GM18519 (cell line): ENCODE data around the gene KCNK4.
A peak's percentile ranks its signal among the peaks of the same experiment; 100 is the strongest.
"Not testable (repeated sequence)": the region's sequence is repeated elsewhere in the genome, so short reads cannot be mapped to it uniquely, and the experiment has no call there.

Experiments
- ATAC-seq: cut with Tn5 transposase; IDR thresholded peaks from one replicate; pipeline ENCODE4 v1.9.1; 2021; ENCODE audit warnings: mild to moderate bottlenecking, moderate library complexity; ENCODE audit not compliant: unreplicated experiment, low FRiP score

The KCNK4 gene

DNA sequence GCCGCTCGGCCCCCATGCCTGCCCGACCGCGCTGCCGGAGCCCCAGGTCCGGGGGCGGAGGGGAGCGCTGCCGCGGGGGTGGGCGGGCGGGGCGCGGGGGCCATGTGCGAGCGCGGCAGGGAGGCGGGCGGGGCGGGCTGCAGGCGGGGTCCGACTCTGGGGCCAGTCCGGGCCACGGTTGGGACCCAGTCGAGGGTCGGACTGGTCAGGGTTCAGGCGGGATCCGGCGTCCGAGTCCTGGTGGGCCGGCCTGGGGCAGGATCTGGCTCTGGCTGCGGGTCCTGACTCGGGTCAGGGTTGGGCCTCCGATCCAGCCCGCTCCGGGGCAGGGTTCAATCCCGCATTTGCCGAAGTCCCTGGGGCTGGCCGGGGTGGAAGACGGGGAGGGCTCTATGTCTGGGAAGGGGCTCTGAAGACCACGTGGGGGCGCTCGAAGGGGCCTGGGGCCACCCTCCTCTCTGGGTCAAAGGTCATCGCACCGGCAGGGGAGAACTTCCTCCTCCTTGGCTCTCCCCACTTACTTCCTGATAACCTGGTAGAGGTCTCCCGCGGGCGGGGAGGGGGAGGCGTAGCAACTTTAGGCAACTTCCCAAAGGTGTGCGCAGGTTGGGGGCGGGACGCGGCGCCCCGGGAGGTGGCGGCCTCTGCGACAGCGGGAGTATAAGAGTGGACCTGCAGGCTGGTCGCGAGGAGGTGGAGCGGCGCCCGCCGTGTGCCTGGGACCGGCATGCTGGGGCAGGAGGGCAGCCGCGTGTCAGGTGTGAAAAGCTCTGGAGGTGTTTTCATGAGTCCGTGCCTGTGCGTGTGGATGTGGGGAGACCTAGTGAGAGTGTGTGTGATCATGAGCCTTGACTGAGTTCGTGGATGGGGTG, 14.8 kb downstream of the KCNK4 start:
- ATAC-seq = no peak

DNA sequence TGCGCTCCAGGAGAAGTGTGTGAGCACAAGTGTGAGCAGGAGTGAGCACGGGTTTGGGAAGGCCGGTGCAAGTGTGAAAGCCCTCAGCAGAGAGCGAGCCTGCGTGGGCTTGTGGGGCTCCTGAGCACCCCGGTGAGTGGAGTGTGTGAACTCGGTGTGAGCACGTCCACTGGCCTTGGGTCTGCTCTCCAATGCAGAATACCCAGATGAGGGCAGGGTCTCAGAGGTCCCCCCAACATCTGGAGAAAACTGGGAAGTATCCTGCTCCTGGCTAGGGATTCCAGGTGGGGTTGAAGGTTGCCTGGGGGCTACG, 15.4 kb downstream of the KCNK4 start:
- ATAC-seq = no peak

GRCh38 chr11:64306876-64307622, 15.9 kb downstream of the KCNK4 start:
- ATAC-seq = no peak

GRCh38 chr11:64307795-64308194, 16.7 kb downstream of the KCNK4 start:
- not testable (repeated sequence) for ATAC-seq

DNA sequence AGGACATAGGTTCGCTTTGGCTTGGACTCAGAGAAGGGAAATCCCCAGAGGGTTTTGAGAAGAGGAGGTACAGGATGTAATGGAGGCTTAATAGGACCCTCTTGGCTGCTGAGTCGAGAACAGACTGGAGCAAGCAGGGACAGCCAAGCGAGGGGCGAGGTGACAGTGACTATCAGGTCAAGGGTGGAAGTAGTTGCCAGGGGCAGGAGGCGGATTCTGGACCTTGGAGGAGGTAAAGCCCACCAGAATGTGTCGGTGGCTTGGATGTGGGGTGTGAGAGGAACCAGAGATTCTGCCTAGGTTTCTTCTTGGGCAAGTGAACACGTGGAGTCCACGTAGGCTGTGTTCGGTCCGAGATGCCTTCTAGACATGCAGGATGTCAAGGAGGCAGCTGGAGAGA, 21.8 kb downstream of the KCNK4 start:
- ATAC-seq = no peak

DNA sequence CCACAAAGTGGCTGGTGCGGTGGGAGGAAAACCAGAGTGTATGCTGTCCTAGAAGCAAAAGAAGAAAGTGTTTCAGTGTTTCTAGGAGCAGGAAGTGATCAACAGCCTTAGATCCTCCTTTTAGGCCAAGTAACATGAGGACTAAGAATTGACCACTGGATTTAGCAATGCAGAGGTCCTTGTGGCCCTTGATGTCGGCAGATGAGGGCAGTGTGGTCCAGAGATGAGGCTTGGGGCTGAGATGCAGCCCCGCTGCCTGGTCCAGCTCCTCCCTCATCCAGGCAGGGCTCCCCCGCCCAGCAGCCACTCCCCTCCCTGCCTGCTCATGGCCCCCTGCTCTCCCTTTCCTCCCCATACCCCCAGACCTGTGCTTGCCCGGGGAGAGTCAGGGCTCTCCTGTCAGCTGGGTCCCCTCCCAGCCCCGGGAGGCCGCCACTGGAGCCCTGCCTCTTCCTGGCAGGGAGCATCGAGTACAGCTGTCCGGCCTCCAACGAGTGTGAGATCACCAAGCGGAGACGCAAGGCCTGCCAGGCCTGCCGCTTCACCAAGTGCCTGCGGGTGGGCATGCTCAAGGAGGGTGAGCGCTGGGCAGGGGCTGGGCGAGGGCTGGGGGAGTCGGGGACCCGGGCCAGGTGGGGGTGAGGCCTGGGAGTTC, 22.5 kb downstream of the KCNK4 start:
- no peak for ATAC-seq

- no peak for ATAC-seq
These were observed 23.2 kb downstream of the KCNK4 start for GRCh38 chr11:64314146-64314804.

- no peak for ATAC-seq
These were observed 23.9 kb downstream of the KCNK4 start for GRCh38 chr11:64314805-64315561.

DNA sequence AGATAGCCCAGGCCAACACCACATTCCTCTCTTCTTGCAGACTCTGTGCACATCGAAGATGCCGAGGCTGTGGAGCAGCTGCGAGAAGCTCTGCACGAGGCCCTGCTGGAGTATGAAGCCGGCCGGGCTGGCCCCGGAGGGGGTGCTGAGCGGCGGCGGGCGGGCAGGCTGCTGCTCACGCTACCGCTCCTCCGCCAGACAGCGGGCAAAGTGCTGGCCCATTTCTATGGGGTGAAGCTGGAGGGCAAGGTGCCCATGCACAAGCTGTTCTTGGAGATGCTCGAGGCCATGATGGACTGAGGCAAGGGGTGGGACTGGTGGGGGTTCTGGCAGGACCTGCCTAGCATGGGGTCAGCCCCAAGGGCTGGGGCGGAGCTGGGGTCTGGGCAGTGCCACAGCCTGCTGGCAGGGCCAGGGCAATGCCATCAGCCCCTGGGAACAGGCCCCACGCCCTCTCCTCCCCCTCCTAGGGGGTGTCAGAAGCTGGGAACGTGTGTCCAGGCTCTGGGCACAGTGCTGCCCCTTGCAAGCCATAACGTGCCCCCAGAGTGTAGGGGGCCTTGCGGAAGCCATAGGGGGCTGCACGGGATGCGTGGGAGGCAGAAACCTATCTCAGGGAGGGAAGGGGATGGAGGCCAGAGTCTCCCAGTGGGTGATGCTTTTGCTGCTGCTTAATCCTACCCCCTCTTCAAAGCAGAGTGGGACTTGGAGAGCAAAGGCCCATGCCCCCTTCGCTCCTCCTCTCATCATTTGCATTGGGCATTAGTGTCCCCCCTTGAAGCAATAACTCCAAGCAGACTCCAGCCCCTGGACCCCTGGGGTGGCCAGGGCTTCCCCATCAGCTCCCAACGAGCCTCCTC, 24.8 kb downstream of the KCNK4 start:
- not testable (repeated sequence) for ATAC-seq

DNA sequence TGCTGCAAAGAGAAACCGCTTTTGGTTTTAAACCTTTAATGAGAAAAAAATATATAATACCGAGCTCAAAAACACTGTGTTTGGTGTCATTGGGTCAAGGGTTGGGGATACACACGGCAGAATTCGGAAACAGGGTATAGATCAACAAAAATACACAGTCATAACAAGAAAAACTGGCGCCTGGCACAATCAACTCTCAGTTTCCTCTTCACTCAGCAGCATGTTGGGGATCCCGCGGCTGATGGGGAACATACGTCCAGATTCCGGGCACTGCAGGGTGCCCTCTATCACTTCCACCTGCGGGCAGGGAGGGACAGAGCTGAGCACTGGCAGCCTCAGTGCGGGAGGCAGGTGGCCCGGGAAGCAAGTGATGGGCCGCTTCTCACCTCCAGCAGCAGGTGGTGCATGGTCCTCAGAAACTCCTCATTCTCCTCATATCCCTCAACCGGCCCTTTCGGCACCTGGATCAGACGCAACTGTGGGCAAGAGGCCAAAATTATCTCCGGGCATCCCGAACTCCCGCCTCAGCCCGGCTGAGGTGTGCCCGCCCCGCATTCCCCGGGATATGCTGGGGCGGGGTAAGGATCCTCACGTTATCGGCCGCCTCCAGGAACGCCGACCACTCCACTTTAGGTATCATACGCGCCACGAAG, 25.7 kb downstream of the KCNK4 start:
- ATAC-seq = no peak

DNA sequence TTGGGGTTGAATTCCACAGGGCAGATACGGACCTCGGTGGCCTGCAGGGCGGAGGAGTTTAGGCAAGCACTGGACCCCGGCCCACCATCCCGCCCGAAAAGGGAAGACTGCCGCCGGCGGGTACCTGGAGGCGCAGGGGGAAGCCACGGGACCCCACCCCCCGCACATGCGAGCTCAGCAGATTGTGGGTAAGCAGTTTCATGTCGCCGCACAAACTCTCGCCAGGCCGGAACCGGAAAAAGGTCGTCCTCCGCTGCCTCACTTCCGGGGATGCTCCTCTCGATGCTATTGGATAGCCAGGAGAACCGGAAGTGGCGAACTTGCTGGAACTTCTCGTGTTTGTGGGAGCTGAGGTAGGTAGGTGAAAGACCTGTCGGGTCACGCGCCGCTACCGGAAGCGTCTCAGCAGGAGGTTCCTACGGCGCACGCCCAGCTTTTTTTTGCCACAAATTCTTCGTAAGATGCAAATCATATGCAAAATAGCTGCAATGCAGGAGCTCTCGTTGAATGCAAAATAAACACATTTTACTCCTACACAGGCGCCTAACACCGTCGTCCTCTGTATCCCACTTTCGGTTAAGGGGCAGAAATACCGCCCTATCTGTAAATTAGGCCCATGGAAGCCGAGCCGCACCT, 26.3 kb downstream of the KCNK4 start, which contains the start of gene TRMT112:
TRMT112 (minus strand) TSS at position 235 of the 636 bp plus-strand sequence; CDS start at position 202, 33 bp downstream.
- peak; percentile 37 for ATAC-seq

GRCh38 chr11:64317961-64318765, 27.1 kb downstream of the KCNK4 start, which contains the start of gene PRDX5:
PRDX5 (plus strand) TSS chr11:64318121; CDS start chr11:64318216, 95 bp downstream.
- peak; percentile 58 for ATAC-seq

DNA sequence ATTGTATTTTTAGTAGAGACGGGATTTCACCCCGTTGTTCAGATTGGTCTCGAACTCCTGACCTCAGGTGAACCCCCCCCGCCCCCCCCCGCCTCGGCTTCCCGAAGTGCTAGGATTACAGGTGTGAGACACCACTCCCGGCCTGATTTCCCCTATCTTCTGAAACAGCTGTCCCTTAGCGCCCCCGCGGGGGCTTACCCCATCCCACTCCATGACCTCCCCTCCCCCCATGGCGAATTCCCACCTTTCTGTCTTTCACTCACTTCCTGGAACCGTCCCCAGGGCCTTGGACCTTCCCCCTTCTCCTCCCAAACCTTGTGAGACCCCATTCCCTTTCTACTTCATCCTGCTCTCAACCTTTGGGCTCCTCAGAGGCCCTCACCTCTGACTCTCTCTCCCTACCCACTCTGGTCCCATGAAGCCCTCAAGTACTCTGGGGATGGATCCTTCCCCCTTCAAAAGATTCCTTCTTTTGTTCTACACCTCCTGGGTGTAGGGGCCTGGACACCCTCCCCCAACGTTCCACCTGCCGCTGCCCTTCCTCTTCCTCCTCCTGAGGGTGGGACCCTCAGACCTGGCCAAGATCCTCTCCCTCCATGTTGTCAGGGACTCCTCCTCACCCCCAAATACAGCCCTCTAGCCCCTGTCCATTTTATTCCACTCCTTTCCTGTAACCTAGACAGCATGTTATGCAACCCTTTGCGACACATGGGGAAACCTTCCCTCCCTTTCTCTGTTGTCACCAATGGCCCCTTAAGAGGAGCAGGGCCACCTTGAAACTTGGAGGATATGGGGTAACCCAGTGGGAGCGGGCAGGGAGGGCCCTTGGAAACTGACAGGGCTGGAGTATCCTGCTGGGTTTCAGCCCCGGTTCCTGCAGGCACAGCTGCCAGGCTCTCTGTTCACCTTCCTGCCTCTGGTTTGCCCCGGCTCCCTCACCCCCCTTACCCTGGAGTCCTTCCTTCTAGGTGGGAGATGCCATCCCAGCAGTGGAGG, 28.0 kb downstream of the KCNK4 start:
- ATAC-seq = no peak

DNA sequence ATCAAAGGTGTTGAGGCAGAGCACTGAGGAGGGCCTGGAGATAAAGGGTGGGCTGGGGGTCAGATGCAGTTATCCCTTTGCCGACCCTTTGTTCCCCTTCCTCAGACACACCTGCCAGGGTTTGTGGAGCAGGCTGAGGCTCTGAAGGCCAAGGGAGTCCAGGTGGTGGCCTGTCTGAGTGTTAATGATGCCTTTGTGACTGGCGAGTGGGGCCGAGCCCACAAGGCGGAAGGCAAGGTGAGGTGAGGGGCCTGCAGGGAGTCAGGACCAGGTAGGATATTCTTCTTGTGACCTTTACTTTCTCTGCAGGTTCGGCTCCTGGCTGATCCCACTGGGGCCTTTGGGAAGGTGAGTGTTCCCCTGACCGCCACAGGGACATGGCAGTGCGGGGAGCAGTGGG, 29.5 kb downstream of the KCNK4 start:
- no peak for ATAC-seq

DNA sequence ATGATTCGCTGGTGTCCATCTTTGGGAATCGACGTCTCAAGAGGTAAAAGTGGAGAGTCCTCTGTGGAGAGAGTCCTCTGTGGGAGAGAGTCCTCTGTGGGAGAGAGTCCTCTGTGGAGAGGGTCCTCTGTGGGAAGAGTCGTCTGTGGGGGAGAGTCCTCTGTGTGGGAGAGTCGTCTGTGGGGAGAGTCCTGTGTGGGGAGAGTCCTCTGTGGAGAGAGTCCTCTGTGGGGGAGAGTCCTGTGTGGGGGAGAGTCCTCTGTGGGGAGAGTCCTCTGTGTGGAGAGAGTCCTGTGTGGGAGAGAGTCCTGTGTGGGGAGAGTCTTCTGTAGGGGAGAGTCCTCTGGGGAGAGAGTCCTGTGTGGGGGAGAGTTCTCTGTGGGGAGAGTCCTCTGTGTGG, 29.9 kb downstream of the KCNK4 start:
- ATAC-seq = no peak

DNA sequence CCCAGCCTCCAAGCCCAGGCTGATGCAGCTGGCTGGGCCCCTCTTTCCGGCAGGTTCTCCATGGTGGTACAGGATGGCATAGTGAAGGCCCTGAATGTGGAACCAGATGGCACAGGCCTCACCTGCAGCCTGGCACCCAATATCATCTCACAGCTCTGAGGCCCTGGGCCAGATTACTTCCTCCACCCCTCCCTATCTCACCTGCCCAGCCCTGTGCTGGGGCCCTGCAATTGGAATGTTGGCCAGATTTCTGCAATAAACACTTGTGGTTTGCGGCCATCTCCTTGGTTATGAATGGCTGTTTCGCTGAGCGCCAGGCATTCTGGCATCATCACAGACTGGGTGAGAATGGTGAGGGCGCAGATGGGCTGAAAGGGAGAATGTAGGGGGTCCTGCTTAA, 30.4 kb downstream of the KCNK4 start:
- ATAC-seq = no peak
